Motor neuron (in vitro differentiated cells): ENCODE data around the gene EIF6. TPM values are rescaled to one million over a fixed set of nuclear protein-coding genes. Genes with fewer than 3 reads are reported as not detected.
A peak's percentile ranks its signal among the peaks of the same experiment; 100 is the strongest.

Source experiments
- ATAC-seq, 8 experiments: fragments of 200-7000 bp; cut with Tn5 transposase; replicated peaks in 6 of 8; 2 replicates each; pipeline ENCODE4 v1.8.0; 2021; ENCODE audit warnings: mild to moderate bottlenecking in 8 of 8, moderate library complexity in 8 of 8
- H3K27ac ChIP-seq, 2 donors: fragments of 250-450 bp; sonication (Bioruptor Pico); 2 replicates each; pipeline ENCODE4 v1.9.0; 2021; ENCODE audit warnings: antibody characterized with exemption in 2 of 2, mild to moderate bottlenecking in 2 of 2, moderate library complexity in 1 of 2
- H3K4me1 ChIP-seq, 2 donors: fragments of 250-450 bp; sonication (Bioruptor Pico); replicated peaks in 1 of 2; 2 replicates each; pipeline ENCODE4 v1.6.1; 2021; ENCODE audit warnings: antibody characterized with exemption in 2 of 2, mild to moderate bottlenecking in 2 of 2, moderate library complexity in 1 of 2
- H3K4me3 ChIP-seq, 5 donors: fragments of 250-450 bp; sonication (Bioruptor Pico); 2 replicates each; pipeline ENCODE4 v1.9.0; 2021; ENCODE audit warnings: antibody characterized with exemption in 5 of 5, mild to moderate bottlenecking in 5 of 5, moderate library complexity in 4 of 5
- WGBS, 10 experiments: fragments of 450-650 bp; shearing (Covaris generic); methylation state at CpG; one replicate each; pipeline ENCODE4 v1.0.0; 2022; 5-methylcytosine and 5-hydroxymethylcytosine counted together
- in situ Hi-C, 9 experiments: fragments of 400-800 bp; cut with MboI; loops; one replicate each; pipeline ENCODE4 v1.15.0; 2021; ENCODE audit warnings: low sequenced_read_pairs in 9 of 9, low pct_unique_long_range_greater_than_20kb in 2 of 9; ENCODE audit not compliant: unreplicated experiment in 9 of 9
- total RNA-seq, 8 experiments: library from RNA; unstranded; fragments of 300-600 nt; gene quantifications; 2 replicates each; pipeline versions ENCODE4 v1.2.3 to v1.2.4, GENCODE V29; 2022

EIF6 gene
- total RNA-seq, 8 experiments from 2014 or later = 77.3 to 212 (median 129) TPM

- Histone ChIP-seq H3K27ac (no peak overlapping the region), H3K4me3 (no peak overlapping the region), H3K4me1 (peaks cover 0 to 10% of the 10 kb centered on the region in 2 donors)
- WGBS, 10 experiments = 33 to 100% (median 85%) methylated on average over 1 to 3 of the region's 4 CpGs; no CpG with 5 or more reads in 4 of the 10 experiments
- in situ Hi-C loops = loop anchor here in 5 of 9 experiments (10.0 to 25.0 kb wide), 3 partner anchors 138 to 155 kb away; partner anchors contain the start of genes GDF5 (in 3 of the 5) and CEP250 (in 1 of the 5)
- no peak for ATAC-seq
Measured at GRCh38 chr20:35299780-35300179, 15.2 kb upstream of the EIF6 start.

- H3K4me1 ChIP-seq = no peaks in the 10 kb centered on the region
- in situ Hi-C loops = no loop called here
- WGBS, 10 experiments = 80 to 100% (median 80%) methylated on average over 1 to 2 of the region's 5 CpGs; no CpG with 5 or more reads in 7 of the 10 experiments
- peak in 1 of 8 experiments; percentile 10 for ATAC-seq
- no peak overlapping the region for H3K4me3 ChIP-seq
- H3K27ac ChIP-seq = no peak overlapping the region
Measured at GRCh38 chr20:35298264-35298663, 13.7 kb upstream of the EIF6 start.

DNA sequence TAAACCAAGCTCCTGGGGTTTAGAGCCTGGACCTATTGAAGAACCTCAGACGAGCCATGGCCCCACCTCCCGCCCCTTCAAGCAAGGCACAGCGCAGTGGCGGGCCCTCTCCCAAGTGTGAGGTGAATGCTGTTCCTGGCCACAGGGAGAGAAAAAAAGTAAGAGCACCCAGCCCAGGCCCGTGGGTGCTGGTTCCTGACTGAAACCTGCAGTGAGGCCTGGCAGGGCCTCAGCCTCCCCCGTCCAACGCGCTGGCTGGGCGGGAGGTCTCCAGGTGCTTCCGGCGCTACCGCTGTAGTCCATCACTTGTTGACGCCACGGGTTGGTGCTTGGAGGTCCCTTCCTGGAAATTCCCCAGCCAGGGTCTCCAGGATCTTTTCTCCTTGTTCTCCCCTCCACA lies 13.2 kb upstream of the EIF6 start:
- 60 to 91% (median 84%) methylated on average over 1 to 7 of the region's 14 CpGs; no CpG with 5 or more reads in 6 of the 10 experiments for WGBS, 10 experiments
- no peaks in the 10 kb centered on the region for H3K4me1 ChIP-seq
- H3K27ac ChIP-seq = no peak overlapping the region
- in situ Hi-C loops = no loop called here
- ATAC-seq = no peak
- H3K4me3 ChIP-seq = no peak overlapping the region

GRCh38 chr20:35297155-35297554 lies 12.6 kb upstream of the EIF6 start:
- in situ Hi-C loops = no loop called here
- peak in 6 of 8 experiments; percentile 23 to 99 (median 50) for ATAC-seq
- no peaks in the 10 kb centered on the region for H3K4me1 ChIP-seq
- H3K27ac ChIP-seq = no peak overlapping the region
- 20 to 80% methylated on average over 1 of the region's 8 CpGs; no CpG with 5 or more reads in 8 of the 10 experiments for WGBS, 10 experiments
- H3K4me3 ChIP-seq = no peak overlapping the region

GRCh38 chr20:35296101-35296554 lies 11.6 kb upstream of the EIF6 start:
- Histone ChIP-seq H3K4me3 (no peak overlapping the region), H3K4me1 (no peaks in the 10 kb centered on the region), H3K27ac (no peak overlapping the region)
- 40 to 82% (median 80%) methylated on average over 1 to 6 of the region's 9 CpGs; no CpG with 5 or more reads in 5 of the 10 experiments for WGBS, 10 experiments
- in situ Hi-C loops = no loop called here
- ATAC-seq = peak in 1 of 8 experiments; percentile 14

DNA sequence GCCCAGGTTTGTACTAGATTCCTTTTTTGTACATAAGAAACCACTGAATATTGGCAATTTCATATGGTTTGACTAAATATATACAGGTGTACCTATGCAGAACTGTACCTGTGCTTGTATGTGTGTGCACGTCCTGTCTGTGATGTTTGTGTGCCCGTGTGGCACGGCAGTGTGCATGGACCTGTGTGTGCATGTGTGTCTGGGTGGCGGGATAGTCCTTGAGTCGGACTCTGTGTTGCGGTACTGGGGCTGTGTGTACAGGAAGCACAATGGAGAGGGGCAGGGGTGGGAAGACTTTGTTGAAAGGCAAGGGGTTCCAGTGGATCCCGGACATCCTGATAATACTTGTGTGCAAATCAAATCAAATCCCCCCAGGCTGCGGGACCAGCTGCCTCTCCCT lies 11.1 kb upstream of the EIF6 start:
- in situ Hi-C loops = no loop called here
- no peaks in the 10 kb centered on the region for H3K4me1 ChIP-seq
- WGBS, 10 experiments = 68 to 83% (median 80%) methylated on average over 1 to 5 of the region's 8 CpGs; no CpG with 5 or more reads in 5 of the 10 experiments
- no peak overlapping the region for H3K4me3 ChIP-seq
- H3K27ac ChIP-seq = no peak overlapping the region
- no peak for ATAC-seq

- WGBS, 10 experiments = 74 to 100% (median 83%) methylated on average over 1 to 7 of the region's 8 CpGs; no CpG with 5 or more reads in 5 of the 10 experiments
- no peak overlapping the region for H3K4me3 ChIP-seq
- no peaks in the 10 kb centered on the region for H3K4me1 ChIP-seq
- H3K27ac ChIP-seq = no peak overlapping the region
- ATAC-seq = no peak
- in situ Hi-C loops = no loop called here
Measured at GRCh38 chr20:35295058-35295457, 10.5 kb upstream of the EIF6 start.

DNA sequence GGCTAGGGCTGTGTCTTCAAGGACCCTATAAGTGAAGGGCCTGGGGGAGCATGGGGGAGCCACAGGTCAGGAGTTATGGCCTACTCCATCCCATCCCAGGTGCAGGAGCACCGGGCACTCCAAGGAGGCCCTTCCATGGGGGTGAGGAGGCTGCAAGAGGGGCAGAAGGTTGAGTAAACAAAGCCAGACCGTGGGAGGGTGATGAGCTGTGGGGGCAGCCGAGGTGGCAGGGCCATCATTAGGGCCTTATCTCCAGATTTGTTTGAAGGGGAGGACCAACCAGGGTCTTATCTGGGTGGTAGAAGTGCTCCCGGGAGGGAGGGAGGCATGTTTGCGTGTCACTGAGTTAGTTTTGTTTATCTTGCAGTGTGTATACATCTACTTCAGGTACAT lies 9.7 kb upstream of the EIF6 start:
- no peak for ATAC-seq
- in situ Hi-C loops = no loop called here

GRCh38 chr20:35293303-35294292 lies 9.0 kb upstream of the EIF6 start:
- in situ Hi-C loops = no loop called here
- no peaks in the 10 kb centered on the region for H3K4me1 ChIP-seq
- H3K27ac ChIP-seq = no peak overlapping the region
- no peak overlapping the region for H3K4me3 ChIP-seq
- 33 to 100% (median 82%) methylated on average over 1 to 14 of the region's 19 CpGs; no CpG with 5 or more reads in 1 of the 10 experiments for WGBS, 10 experiments
- no peak for ATAC-seq

More for the DNA sequence above, 9.7 kb upstream of the EIF6 start:
- H3K4me1 ChIP-seq = no peaks in the 10 kb centered on the region
- 28 to 80% (median 65%) methylated on average over 1 to 4 of the region's 5 CpGs; no CpG with 5 or more reads in 7 of the 10 experiments for WGBS, 10 experiments
- no peak overlapping the region for H3K27ac ChIP-seq
- H3K4me3 ChIP-seq = no peak overlapping the region

GRCh38 chr20:35292504-35293285 lies 8.1 kb upstream of the EIF6 start:
- no peak for ATAC-seq

GRCh38 chr20:35291654-35292503 lies 7.3 kb upstream of the EIF6 start, which contains the start of gene FAM83C:
Gene FAM83C (minus strand): TSS chr20:35292425. CDS start chr20:35292304, 121 bp downstream.
- in situ Hi-C loops = no loop called here
- H3K4me3 ChIP-seq = no peak within 1 kb of the TSS
- ATAC-seq = no peak

More at GRCh38 chr20:35292504-35293285, 8.1 kb upstream of the EIF6 start:
- Histone ChIP-seq H3K4me1 (no peaks in the 10 kb centered on the region), H3K4me3 (no peak overlapping the region), H3K27ac (no peak overlapping the region)
- 49 to 96% (median 74%) methylated on average over 2 to 13 of the region's 23 CpGs; no CpG with 5 or more reads in 5 of the 10 experiments for WGBS, 10 experiments
- in situ Hi-C loops = no loop called here

DNA sequence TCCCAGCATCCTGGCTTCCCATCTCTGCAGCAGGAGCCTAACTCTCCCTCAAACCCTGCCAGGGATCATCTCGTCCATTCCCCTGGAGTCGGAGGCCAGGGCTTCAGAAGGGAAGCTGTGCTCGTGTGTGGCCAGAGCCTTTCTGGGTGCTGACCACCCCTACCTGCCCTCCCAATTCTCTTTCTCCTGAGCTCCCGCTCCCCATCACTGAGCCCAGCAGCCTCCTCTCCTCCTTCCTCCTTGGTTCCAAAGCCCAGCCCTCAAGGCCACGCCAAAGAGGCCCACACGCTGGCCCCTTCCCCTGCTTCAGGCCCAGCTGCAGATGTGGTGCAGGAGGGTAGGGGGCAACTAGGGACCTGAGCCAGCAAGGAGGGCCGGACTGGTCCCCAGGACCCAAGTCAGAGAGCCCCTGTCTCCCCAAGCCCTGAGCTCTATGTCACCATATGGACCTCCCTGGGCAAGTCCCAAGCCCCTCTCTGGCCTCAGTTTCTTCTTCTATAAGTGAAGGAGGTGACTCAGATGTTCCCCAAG lies 6.4 kb upstream of the EIF6 start:
- H3K4me3 ChIP-seq = no peak overlapping the region
- ATAC-seq = no peak
- H3K4me1 ChIP-seq = no peaks in the 10 kb centered on the region
- in situ Hi-C loops = no loop called here
- no peak overlapping the region for H3K27ac ChIP-seq
- 40 to 67% (median 48%) methylated on average over 1 to 3 of the region's 7 CpGs; no CpG with 5 or more reads in 6 of the 10 experiments for WGBS, 10 experiments

More at GRCh38 chr20:35291654-35292503, 7.3 kb upstream of the EIF6 start, which contains the start of gene FAM83C:
- no peak within 1 kb of the TSS for H3K27ac ChIP-seq
- H3K4me1 ChIP-seq = no peaks in the 10 kb centered on the region
- WGBS, 10 experiments = 20 to 85% (median 63%) methylated on average over 1 to 4 of the region's 40 CpGs; no CpG with 5 or more reads in 5 of the 10 experiments
